Hepatocyte (in vitro differentiated cells): Measurements from ENCODE around the gene FGF10.

Experiments used
- CTCF ChIP-seq: fragments of 200-600 bp; sonication (generic); IDR thresholded peaks from 2 replicates; pipeline ENCODE4 v1.5.1; 2016; ENCODE audit warnings: antibody characterized with exemption, mild to moderate bottlenecking; ENCODE audit not compliant: poor library complexity
- EZH2 ChIP-seq: fragments of 200-600 bp; sonication (generic); IDR thresholded peaks from 2 replicates; pipeline ENCODE4 v1.6.1; 2016; ENCODE audit warnings: antibody characterized with exemption, mild to moderate bottlenecking, borderline replicate concordance
- EZH2phosphoT487 ChIP-seq: fragments of 200-600 bp; sonication (generic); IDR thresholded peaks from one replicate; pipeline ENCODE4 v1.6.1; 2018; ENCODE audit warnings: antibody characterized with exemption, mild to moderate bottlenecking, low read depth, moderate library complexity; ENCODE audit not compliant: unreplicated experiment, severe bottlenecking

- TF ChIP-seq CTCF (no peak), EZH2 (no peak), EZH2phosphoT487 (no peak)
Observed at GRCh38 chr5:44426944-44427343, 37.7 kb upstream of the FGF10 start.
